Measurements from ENCODE around the gene CD38. TPM values are rescaled to one million over a fixed set of nuclear protein-coding genes. Genes with fewer than 3 reads are reported as not detected.
A peak's percentile ranks its signal among the peaks of the same experiment; 100 is the strongest.

CD38 gene
- total RNA-seq, 1 donor from 2014 or later = 11.1 TPM

- no peak for DNase-seq (ENCODE audit: low read depth in 2 of 2)
Measured at GRCh38 chr4:15864651-15865566, 86.8 kb downstream of the CD38 start.

GRCh38 chr4:15868111-15868510 lies 90.0 kb downstream of the CD38 start:
- DNase-seq (ENCODE audit: low read depth in 2 of 2) = no peak

- peak in 1 of 2 donors; percentile 17 for DNase-seq (ENCODE audit: low read depth in 2 of 2)
Measured at GRCh38 chr4:15868826-15869413, 90.8 kb downstream of the CD38 start.

- no peak for DNase-seq (ENCODE audit: low read depth in 2 of 2)
Measured at GRCh38 chr4:15870079-15870478, 92.0 kb downstream of the CD38 start.

- no peak for DNase-seq (ENCODE audit: low read depth in 2 of 2)
Measured at GRCh38 chr4:15870921-15871664, 93.0 kb downstream of the CD38 start.

GRCh38 chr4:15873117-15873516 lies 95.0 kb downstream of the CD38 start:
- DNase-seq (ENCODE audit: low read depth in 2 of 2) = no peak

- DNase-seq (ENCODE audit: low read depth in 2 of 2) = no peak
Measured at GRCh38 chr4:15874671-15875070, 96.5 kb downstream of the CD38 start.

GRCh38 chr4:15875663-15876460 lies 97.7 kb downstream of the CD38 start:
- DNase-seq (ENCODE audit: low read depth in 2 of 2) = no peak

GRCh38 chr4:15878011-15878410 lies 99.9 kb downstream of the CD38 start:
- DNase-seq (ENCODE audit: low read depth in 2 of 2) = no peak

GRCh38 chr4:15881820-15882219 lies 103.7 kb downstream of the CD38 start:
- DNase-seq (ENCODE audit: low read depth in 2 of 2) = no peak

GRCh38 chr4:15882675-15883086 lies 104.6 kb downstream of the CD38 start:
- DNase-seq (ENCODE audit: low read depth in 2 of 2) = peak; percentile 85 to 90

GRCh38 chr4:15883610-15884243 lies 105.6 kb downstream of the CD38 start:
- DNase-seq (ENCODE audit: low read depth in 2 of 2) = no peak

- DNase-seq (ENCODE audit: low read depth in 2 of 2) = no peak
Measured at GRCh38 chr4:15884666-15885065, 106.5 kb downstream of the CD38 start.

- DNase-seq (ENCODE audit: low read depth in 2 of 2) = no peak
Measured at GRCh38 chr4:15885422-15885821, 107.3 kb downstream of the CD38 start.

- no peak for DNase-seq (ENCODE audit: low read depth in 2 of 2)
Measured at GRCh38 chr4:15888515-15888914, 110.4 kb downstream of the CD38 start.

- DNase-seq (ENCODE audit: low read depth in 2 of 2) = no peak
Measured at GRCh38 chr4:15890246-15890829, 112.2 kb downstream of the CD38 start.

- no peak for DNase-seq (ENCODE audit: low read depth in 2 of 2)
Measured at GRCh38 chr4:15891312-15891711, 113.2 kb downstream of the CD38 start.

GRCh38 chr4:15893962-15894361 lies 115.8 kb downstream of the CD38 start:
- DNase-seq (ENCODE audit: low read depth in 2 of 2) = peak in 1 of 2 donors; percentile 85

- DNase-seq (ENCODE audit: low read depth in 2 of 2) = no peak
Measured at GRCh38 chr4:15894393-15894792, 116.3 kb downstream of the CD38 start.

All from lung microvascular endothelial cell (primary cell).